SU-DHL-6 (cell line): ENCODE results near the gene RLN3.

Experiments
- H2AFZ ChIP-seq: fragments of 200-600 bp; sonication (generic); 2 replicates; pipeline ENCODE4 v1.6.1; 2014; ENCODE audit warnings: low read depth, mild to moderate bottlenecking, moderate library complexity, mixed read lengths, antibody characterized with exemption, low read length; ENCODE audit not compliant: severe bottlenecking
- H3F3A ChIP-seq: fragments of 200-600 bp; shearing (Covaris generic); 2 replicates; pipeline ENCODE4 v1.6.0; 2016; ENCODE audit warnings: antibody characterized with exemption, mild to moderate bottlenecking; ENCODE audit not compliant: insufficient read depth
- H3K27ac ChIP-seq: fragments of 200-600 bp; sonication (generic); 2 replicates; pipeline ENCODE4 v1.5.1; 2016; ENCODE audit warnings: low read depth, mild to moderate bottlenecking, low read length, moderate library complexity, mixed read lengths
- H3K27me3 ChIP-seq: fragments of 200-600 bp; sonication (generic), shearing (Covaris generic); 2 replicates; pipeline ENCODE4 v1.6.0; 2014; ENCODE audit warnings: mild to moderate bottlenecking, low read length
- H3K36me3 ChIP-seq: fragments of 200-600 bp; sonication (generic); 2 replicates; pipeline ENCODE4 v1.6.1; 2014; ENCODE audit warnings: mild to moderate bottlenecking, low read length, mixed read lengths
- H3K4me2 ChIP-seq: fragments of 300-600, 200-600 bp; shearing (Covaris generic), sonication (generic); 2 replicates; pipeline ENCODE4 v1.6.0; 2014; ENCODE audit warnings: low read length, low read depth, mild to moderate bottlenecking; ENCODE audit not compliant: poor library complexity, severe bottlenecking
- H3K4me3 ChIP-seq: fragments of 200-600 bp; sonication (generic); 2 replicates; pipeline ENCODE4 v1.5.1; 2014; ENCODE audit warnings: antibody characterized with exemption, low read length, mild to moderate bottlenecking, mixed read lengths; ENCODE audit not compliant: insufficient read depth, poor library complexity, severe bottlenecking
- H3K79me2 ChIP-seq: fragments of 200-600 bp; sonication (generic); 2 replicates; pipeline ENCODE4 v1.6.1; 2014; ENCODE audit warnings: mild to moderate bottlenecking, low read length, moderate library complexity; ENCODE audit not compliant: insufficient read depth
- H3K9ac ChIP-seq: fragments of 200-600 bp; sonication (generic); 2 replicates; pipeline ENCODE4 v1.7.0; 2014; ENCODE audit warnings: mild to moderate bottlenecking, low read length
- H3K9me2 ChIP-seq: fragments of 200-600 bp; sonication (generic); replicated peaks from 2 replicates; pipeline ENCODE4 v1.6.1; 2014; ENCODE audit warnings: low read length; ENCODE audit not compliant: insufficient read depth
- H3K9me3 ChIP-seq: fragments of 200-600 bp; sonication (generic); 2 replicates; pipeline ENCODE4 v1.6.1; 2014; ENCODE audit warnings: low read length, mixed read lengths; ENCODE audit not compliant: insufficient read depth
- H4K20me1 ChIP-seq: fragments of 200-600 bp; sonication (generic); 2 replicates; pipeline ENCODE4 v1.6.1; 2014; ENCODE audit warnings: low read depth, mild to moderate bottlenecking, antibody characterized with exemption, low read length, moderate library complexity, mixed read lengths
- CTCF ChIP-seq: fragments of 200-600 bp; sonication (generic); IDR thresholded peaks from one replicate; pipeline ENCODE4 v1.5.1; 2017; ENCODE audit warnings: antibody characterized with exemption, mild to moderate bottlenecking, low read length, moderate library complexity; ENCODE audit not compliant: insufficient read depth, poor library complexity, severe bottlenecking
- EZH2phosphoT487 ChIP-seq: fragments of 200-600 bp; sonication (generic), shearing (Covaris generic); conservative IDR thresholded peaks from 2 replicates; pipeline ENCODE4 v1.6.1; 2018; ENCODE audit warnings: mild to moderate bottlenecking, antibody characterized with exemption, low read length, moderate library complexity, mixed read lengths

Gene RLN3

GRCh38 chr19:14052470-14052869, 24.5 kb downstream of the RLN3 start:
- H3K4me2 ChIP-seq: no peak overlapping the region
- H3K9ac ChIP-seq: no peak overlapping the region
- H4K20me1 ChIP-seq: no peaks in the 10 kb centered on the region
- H3K4me3 ChIP-seq: no peak overlapping the region
- no peak overlapping the region for H2AFZ ChIP-seq
- no peaks in the 10 kb centered on the region for H3K9me2 ChIP-seq
- H3K27me3 ChIP-seq: no peaks in the 10 kb centered on the region
- peaks cover 3% of the 10 kb centered on the region for H3K36me3 ChIP-seq
- H3K27ac ChIP-seq: no peak overlapping the region
- H3K9me3 ChIP-seq: no peaks in the 10 kb centered on the region
- no peaks in the 10 kb centered on the region for H3K79me2 ChIP-seq
- TF ChIP-seq CTCF (no peak), EZH2phosphoT487 (no peak)
- H3F3A ChIP-seq: no peaks in the 10 kb centered on the region

DNA sequence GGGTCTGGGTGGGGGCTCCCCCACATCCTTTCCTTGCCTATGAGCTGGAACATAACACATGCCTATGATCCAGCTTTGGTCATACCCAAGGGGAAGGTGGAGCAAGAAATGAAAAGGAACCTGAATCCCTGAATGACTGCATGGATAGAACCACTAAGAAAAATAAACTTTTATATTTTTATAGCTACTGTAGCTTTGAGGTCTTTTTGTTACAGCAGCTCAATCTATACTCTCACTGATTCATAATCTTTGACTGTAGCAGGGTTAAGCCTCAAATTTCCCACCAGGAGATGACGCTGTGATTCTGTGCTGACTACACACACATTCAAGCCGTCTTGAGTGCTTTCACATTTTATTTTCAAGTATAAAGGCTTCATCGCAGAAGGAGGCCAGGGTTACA, 25.1 kb downstream of the RLN3 start:
- Histone ChIP-seq H3K9me2 (no peaks in the 10 kb centered on the region), H3F3A (no peaks in the 10 kb centered on the region), H4K20me1 (no peaks in the 10 kb centered on the region), H3K4me3 (no peak overlapping the region), H2AFZ (no peak overlapping the region), H3K4me2 (no peak overlapping the region), H3K9ac (no peak overlapping the region), H3K9me3 (no peaks in the 10 kb centered on the region), H3K79me2 (no peaks in the 10 kb centered on the region), H3K27me3 (no peaks in the 10 kb centered on the region), H3K36me3 (peaks cover 3% of the 10 kb centered on the region), H3K27ac (no peak overlapping the region)
- TF ChIP-seq CTCF (no peak), EZH2phosphoT487 (no peak)

DNA sequence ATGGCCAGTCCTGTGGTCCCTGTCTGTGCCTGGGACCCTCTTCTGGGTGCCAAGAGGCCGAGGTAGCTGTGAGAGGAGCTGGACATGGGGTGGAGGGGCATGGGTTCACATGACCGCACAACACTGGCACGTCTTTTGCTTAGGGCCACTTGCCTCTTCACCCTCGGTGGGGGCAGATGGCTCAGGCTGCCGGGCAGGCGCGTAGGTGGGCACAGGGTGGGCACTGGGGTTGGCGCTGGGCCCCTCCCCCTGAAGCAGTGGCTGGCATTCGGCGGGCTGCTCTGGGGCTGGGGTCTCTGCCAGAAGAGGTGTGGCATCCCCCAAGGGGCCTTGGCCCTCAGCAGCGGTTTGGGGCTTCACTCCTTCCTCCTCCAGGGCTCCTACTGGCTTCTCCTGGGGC, 25.6 kb downstream of the RLN3 start:
- Histone ChIP-seq H3K4me3 (no peak overlapping the region), H3K4me2 (no peak overlapping the region), H3F3A (no peaks in the 10 kb centered on the region), H3K79me2 (no peaks in the 10 kb centered on the region), H3K9ac (no peak overlapping the region), H2AFZ (no peak overlapping the region), H3K27me3 (no peaks in the 10 kb centered on the region), H3K27ac (no peak overlapping the region), H3K36me3 (peaks cover under 1% of the 10 kb centered on the region; the same call in 1 of the 2 replicates), H4K20me1 (no peaks in the 10 kb centered on the region), H3K9me2 (no peaks in the 10 kb centered on the region), H3K9me3 (no peaks in the 10 kb centered on the region)
- TF ChIP-seq CTCF: no peak
- no peak for TF ChIP-seq EZH2phosphoT487
